Prostate gland (tissue), 2 donors: Measurements from ENCODE around the gene FAT4. TPM values are rescaled to one million over a fixed set of nuclear protein-coding genes. Genes with fewer than 3 reads are reported as not detected.
A peak's percentile ranks its signal among the peaks of the same experiment; 100 is the strongest.

Experiments used
- DNase-seq: peaks from one replicate; pipeline ENCODE4 v3.0.0-alpha.2; 2019; ENCODE audit warnings: low spot score
- H3K27ac ChIP-seq, 2 donors: fragments of 200-600 bp; sonication (generic); 2 replicates each; pipeline ENCODE4 v1.5.1; 2017 to 2019
- H3K27me3 ChIP-seq: fragments of 200-600 bp; sonication (generic); replicated peaks from 2 replicates; pipeline ENCODE4 v1.5.1; 2019; ENCODE audit not compliant: insufficient read depth
- H3K36me3 ChIP-seq, 2 donors: fragments of 200-600 bp; sonication (generic); 1 replicate in 1 of 2; 2 replicates in 1 of 2; pipeline versions ENCODE4 v1.5.1 to v1.8.1; 2017 to 2019
- H3K4me1 ChIP-seq: fragments of 200-600 bp; sonication (generic); replicated peaks from 2 replicates; pipeline ENCODE4 v1.5.1; 2019
- H3K4me3 ChIP-seq, 2 donors: fragments of 200-600 bp; sonication (generic); 2 replicates each; pipeline ENCODE4 v1.5.1; 2017 to 2019
- H3K9me3 ChIP-seq: fragments of 200-600 bp; sonication (generic); 2 replicates; pipeline ENCODE4 v1.5.1; 2017
- POLR2A ChIP-seq: fragments of 450-650 bp; IDR thresholded peaks from one replicate; pipeline ENCODE4 v1.6.1; 2016; ENCODE audit warnings: antibody characterized with exemption, mild to moderate bottlenecking
- POLR2AphosphoS5 ChIP-seq: sonication (generic); formaldehyde crosslinking; IDR thresholded peaks from one replicate; pipeline ENCODE4 v1.6.1; 2017; ENCODE audit warnings: antibody characterized with exemption
- WGBS: methylation state at CpG from one replicate; pipeline ENCODE4 v1.1.5; 2018; 5-methylcytosine and 5-hydroxymethylcytosine counted together
- intact Hi-C: fragments of 100-400 bp; cut with DNase I; formaldehyde crosslinking; loops from one replicate; pipeline ENCODE4 v1.14.2; 2022
- total RNA-seq, 2 donors: library from RNA; depleted of rRNA; stranded (reverse); fragments of >200 nt; gene quantifications; one replicate each; pipeline ENCODE4 v1.1.0, GENCODE V29; 2016
- TF ChIP-seq, protein P1 (sequence below), 4 experiments: fragments of 200-600 bp in 2 of 4; fragments of 450-650 bp in 2 of 4; sonication (generic) in 2 of 4; IDR thresholded peaks; 1 replicate in 3 of 4; 2 replicates in 1 of 4; pipeline ENCODE4 v1.5.1; 2016 to 2019; ENCODE audit warnings: antibody characterized with exemption in 4 of 4, mild to moderate bottlenecking in 2 of 4, moderate library complexity in 2 of 4

FAT4 gene
- total RNA-seq, 2 donors from 2014 or later: 5.4 to 10.3 TPM

- no peak for TF ChIP-seq POLR2A
- TF ChIP-seq, protein P1, sequence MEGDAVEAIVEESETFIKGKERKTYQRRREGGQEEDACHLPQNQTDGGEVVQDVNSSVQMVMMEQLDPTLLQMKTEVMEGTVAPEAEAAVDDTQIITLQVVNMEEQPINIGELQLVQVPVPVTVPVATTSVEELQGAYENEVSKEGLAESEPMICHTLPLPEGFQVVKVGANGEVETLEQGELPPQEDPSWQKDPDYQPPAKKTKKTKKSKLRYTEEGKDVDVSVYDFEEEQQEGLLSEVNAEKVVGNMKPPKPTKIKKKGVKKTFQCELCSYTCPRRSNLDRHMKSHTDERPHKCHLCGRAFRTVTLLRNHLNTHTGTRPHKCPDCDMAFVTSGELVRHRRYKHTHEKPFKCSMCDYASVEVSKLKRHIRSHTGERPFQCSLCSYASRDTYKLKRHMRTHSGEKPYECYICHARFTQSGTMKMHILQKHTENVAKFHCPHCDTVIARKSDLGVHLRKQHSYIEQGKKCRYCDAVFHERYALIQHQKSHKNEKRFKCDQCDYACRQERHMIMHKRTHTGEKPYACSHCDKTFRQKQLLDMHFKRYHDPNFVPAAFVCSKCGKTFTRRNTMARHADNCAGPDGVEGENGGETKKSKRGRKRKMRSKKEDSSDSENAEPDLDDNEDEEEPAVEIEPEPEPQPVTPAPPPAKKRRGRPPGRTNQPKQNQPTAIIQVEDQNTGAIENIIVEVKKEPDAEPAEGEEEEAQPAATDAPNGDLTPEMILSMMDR (IDR thresholded peaks at IDR 0.05): no peak
- H3K36me3 ChIP-seq: no peaks in the 10 kb centered on the region
- H3K9me3 ChIP-seq: no peaks in the 10 kb centered on the region
- no peak overlapping the region for H3K27ac ChIP-seq
- intact Hi-C loops: no loop called here
- no peak for DNase-seq
- no peak overlapping the region for H3K4me3 ChIP-seq
- H3K4me1 ChIP-seq: no peaks in the 10 kb centered on the region
- H3K27me3 ChIP-seq: no peaks in the 10 kb centered on the region
Measured at GRCh38 chr4:125306533-125306932, 8.2 kb upstream of the FAT4 start.

GRCh38 chr4:125311503-125311902 is 3.3 kb upstream of the FAT4 start:
- Histone ChIP-seq H3K27me3 (no peaks in the 10 kb centered on the region), H3K4me3 (no peak overlapping the region), H3K36me3 (no peaks in the 10 kb centered on the region), H3K27ac (no peak overlapping the region), H3K4me1 (no peaks in the 10 kb centered on the region), H3K9me3 (no peaks in the 10 kb centered on the region)
- TF ChIP-seq, protein P1 (IDR thresholded peaks at IDR 0.05): no peak
- TF ChIP-seq POLR2A: no peak
- TF ChIP-seq POLR2AphosphoS5: no peak
- DNase-seq: no peak
- WGBS: 70% methylated on average over 2 of the region's 2 CpGs
- intact Hi-C loops: loop anchor here (10.0 kb wide), 1 partner anchor 1643 kb away; no protein-coding TSS in a partner anchor

- 3% methylated on average over 7 of the region's 7 CpGs for WGBS
- TF ChIP-seq POLR2AphosphoS5 (peak; percentile 15), POLR2A (no peak)
- TF ChIP-seq, protein P1 (IDR thresholded peaks at IDR 0.05): peak; percentile 33 to 81 (median 77)
Measured at GRCh38 chr4:125313497-125313896, 1.3 kb upstream of the FAT4 start.

DNA sequence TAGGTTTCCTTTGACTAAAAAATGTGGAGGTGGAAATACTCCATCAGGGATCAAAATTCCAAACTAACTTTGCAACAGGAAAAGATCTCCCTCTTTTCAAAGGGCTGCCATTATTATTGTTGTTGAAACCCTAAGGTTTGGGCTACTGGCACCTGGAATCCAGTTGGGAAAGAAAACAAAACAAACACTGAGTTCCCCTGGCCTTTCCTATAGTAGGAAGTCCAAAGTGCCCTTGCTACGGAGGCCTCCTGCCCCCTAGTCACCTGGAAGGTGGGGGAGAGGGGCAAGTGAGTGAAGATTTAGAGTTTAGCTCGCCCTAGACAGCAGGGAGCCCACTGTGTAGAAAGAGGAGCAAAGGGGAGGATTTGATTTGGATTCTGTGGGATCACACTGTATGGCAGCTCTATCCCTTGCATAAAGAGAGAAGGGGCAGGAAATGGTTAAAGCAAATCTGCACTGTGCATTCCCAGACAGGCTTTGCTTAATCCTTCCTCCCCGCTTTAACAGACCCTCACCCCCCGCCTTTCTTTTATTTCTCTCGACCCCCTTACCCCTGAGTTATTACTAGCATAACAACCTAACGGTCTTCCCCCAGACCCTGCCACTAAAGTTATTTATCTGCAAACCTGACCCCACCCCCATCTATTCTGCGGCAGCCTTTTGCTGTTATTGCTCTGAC is 627 bp upstream of the FAT4 start:
- no peak for TF ChIP-seq POLR2AphosphoS5
- TF ChIP-seq POLR2A: no peak
- TF ChIP-seq, protein P1 (IDR thresholded peaks at IDR 0.05): no peak

More at GRCh38 chr4:125313497-125313896, 1.3 kb upstream of the FAT4 start:
- H3K9me3 ChIP-seq: no peaks in the 10 kb centered on the region
- no peaks in the 10 kb centered on the region for H3K27me3 ChIP-seq
- no peak overlapping the region for H3K27ac ChIP-seq
- intact Hi-C loops: loop anchor here (10.0 kb wide), 1 partner anchor 1641 kb away; no protein-coding TSS in a partner anchor
- peak; percentile 45 for DNase-seq
- H3K36me3 ChIP-seq: no peaks in the 10 kb centered on the region
- H3K4me1 ChIP-seq: no peaks in the 10 kb centered on the region
- no peak overlapping the region for H3K4me3 ChIP-seq

More for the DNA sequence above, 627 bp upstream of the FAT4 start:
- 17% methylated on average over 7 of the region's 7 CpGs for WGBS
- peak overlapping the region; percentile 7 to 28 for H3K27ac ChIP-seq
- H3K36me3 ChIP-seq: no peaks in the 10 kb centered on the region
- H3K27me3 ChIP-seq: no peaks in the 10 kb centered on the region
- no peaks in the 10 kb centered on the region for H3K4me1 ChIP-seq
- peak overlapping the region; percentile 69 to 76 for H3K4me3 ChIP-seq
- H3K9me3 ChIP-seq: no peaks in the 10 kb centered on the region
- DNase-seq: no peak
- intact Hi-C loops: loop anchor here (10.0 kb wide), 1 partner anchor 1641 kb away; no protein-coding TSS in a partner anchor
